Ectodermal cell (in vitro differentiated cells): ENCODE measurements around the gene MCM5.
A peak's percentile ranks its signal among the peaks of the same experiment; 100 is the strongest.
"Not testable (repeated sequence)": the region's sequence is repeated elsewhere in the genome, so short reads cannot be mapped to it uniquely, and the experiment has no call there.

Source experiments
- H3K27ac ChIP-seq: 2 replicates; pipeline ENCODE4 v1.7.0; 2013; ENCODE audit warnings: mild to moderate bottlenecking, low read depth, low read length; ENCODE audit not compliant: insufficient read depth, poor library complexity, severe bottlenecking
- H3K27me3 ChIP-seq: 2 replicates; pipeline ENCODE4 v1.7.0; 2013; ENCODE audit warnings: mild to moderate bottlenecking, low read length; ENCODE audit not compliant: insufficient read depth, control insufficient read depth, poor library complexity, severe bottlenecking
- H3K36me3 ChIP-seq: one replicate; pipeline ENCODE4 v1.7.0; 2013; ENCODE audit warnings: low read length; ENCODE audit not compliant: control insufficient read depth, insufficient read depth
- H3K4me1 ChIP-seq: one replicate; pipeline ENCODE4 v1.7.0; 2013; ENCODE audit warnings: low read length; ENCODE audit not compliant: control insufficient read depth, insufficient read depth
- H3K4me3 ChIP-seq: 2 replicates; pipeline ENCODE4 v1.7.0; 2013; ENCODE audit warnings: low read depth, low read length, control low read depth; ENCODE audit not compliant: insufficient read depth
- H3K9me3 ChIP-seq: 2 replicates; pipeline ENCODE4 v1.7.0; 2013; ENCODE audit warnings: mild to moderate bottlenecking, low read length, moderate library complexity; ENCODE audit not compliant: control insufficient read depth
- WGBS, 2 experiments: methylation state at CpG; one replicate each; pipeline ENCODE4 v1.1.7; 2013; ENCODE audit warnings: missing lambda C conversion rate in 2 of 2; 5-methylcytosine and 5-hydroxymethylcytosine counted together

MCM5 gene

DNA sequence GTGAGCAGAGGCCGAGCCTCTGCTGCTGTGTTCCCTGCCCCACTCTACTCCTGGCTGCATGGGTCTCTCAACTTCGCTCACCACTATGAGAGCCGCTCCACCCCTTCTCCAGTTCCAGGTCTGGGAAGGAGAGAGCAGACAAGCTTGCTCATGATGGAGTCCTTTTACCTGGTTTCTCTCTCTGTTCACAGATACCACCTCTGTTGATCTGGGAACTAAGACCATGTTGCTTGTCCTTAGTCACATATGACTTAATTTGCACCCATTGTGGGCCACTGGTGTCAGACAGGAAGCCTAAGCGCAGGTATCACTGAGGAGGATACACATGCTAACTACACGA is 26.8 kb downstream of the MCM5 start:
- 38 to 44% methylated on average over 5 of the region's 5 CpGs for WGBS, 2 experiments
- Histone ChIP-seq H3K4me1 (peaks cover 23% of the 10 kb centered on the region), H3K36me3 (peaks cover 26% of the 10 kb centered on the region), H3K27ac (peak overlapping the region; percentile 86), H3K4me3 (no peak overlapping the region), H3K27me3 (no peaks in the 10 kb centered on the region), H3K9me3 (no peaks in the 10 kb centered on the region)

DNA sequence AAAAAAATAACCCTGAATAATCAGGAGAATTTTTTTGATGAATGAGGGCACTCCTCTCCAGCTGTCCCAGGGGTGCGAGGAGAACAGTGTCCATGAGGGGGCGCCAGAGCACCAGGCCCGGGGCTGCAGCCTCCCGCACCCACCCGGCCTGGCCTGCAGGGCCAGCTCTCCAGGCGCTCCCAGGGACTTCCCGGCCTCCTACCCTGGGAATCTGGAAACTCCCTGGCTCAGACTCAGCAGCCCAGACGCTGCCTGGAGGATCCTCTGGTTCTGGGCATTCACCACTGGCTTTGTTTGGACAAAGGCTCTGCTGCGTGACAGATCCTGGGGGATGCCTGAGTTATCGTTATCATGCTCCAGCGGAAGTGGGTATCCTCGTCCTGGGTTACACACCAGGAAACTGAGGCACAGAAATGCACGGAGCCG is 31.0 kb downstream of the MCM5 start:
- no peaks in the 10 kb centered on the region for H3K27me3 ChIP-seq
- H3K9me3 ChIP-seq: no peaks in the 10 kb centered on the region
- no peak overlapping the region for H3K27ac ChIP-seq
- peaks cover 18% of the 10 kb centered on the region for H3K4me1 ChIP-seq
- 49 to 50% methylated on average over 14 of the region's 14 CpGs for WGBS, 2 experiments
- peaks cover 32% of the 10 kb centered on the region for H3K36me3 ChIP-seq
- no peak overlapping the region for H3K4me3 ChIP-seq

DNA sequence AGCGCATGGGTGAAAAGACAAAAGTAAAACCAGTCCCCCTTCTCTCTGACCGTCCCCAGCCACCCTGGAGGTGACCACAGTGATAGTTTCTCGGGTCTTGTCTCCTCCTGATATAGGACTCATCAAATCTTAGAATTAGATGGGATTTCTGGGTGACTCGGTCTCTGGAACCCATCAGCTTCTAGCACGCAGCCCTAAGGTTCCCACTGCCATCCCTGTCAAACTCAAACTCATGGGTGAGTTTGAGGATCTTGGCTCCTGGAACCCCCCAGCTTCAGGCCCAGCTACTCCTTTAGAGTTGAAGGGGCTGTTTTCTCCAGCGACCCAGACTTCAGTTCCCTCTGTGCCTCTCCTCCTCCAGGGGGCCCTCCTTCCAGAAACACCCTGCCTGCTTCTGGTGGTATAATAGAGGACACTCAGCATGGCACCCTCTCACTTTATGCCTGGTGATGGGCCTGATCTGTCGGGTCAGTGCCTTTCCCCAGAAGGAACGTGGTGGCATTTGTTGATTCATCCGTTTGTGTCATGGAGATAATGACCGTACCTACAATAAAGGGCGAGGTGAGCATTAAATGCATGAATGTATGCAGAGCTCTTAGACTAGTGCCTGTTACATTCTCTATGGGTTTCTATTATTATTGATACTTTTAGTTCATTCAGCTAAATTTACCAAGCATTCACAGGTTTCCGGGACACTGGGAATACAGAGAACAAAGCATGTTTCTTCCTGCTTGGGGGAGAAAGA is 31.7 kb downstream of the MCM5 start:
- 93% methylated on average over 12 of the region's 12 CpGs for WGBS, 2 experiments
- H3K4me3 ChIP-seq: no peak overlapping the region
- H3K9me3 ChIP-seq: no peaks in the 10 kb centered on the region
- no peak overlapping the region for H3K27ac ChIP-seq
- no peaks in the 10 kb centered on the region for H3K27me3 ChIP-seq
- peaks cover 32% of the 10 kb centered on the region for H3K36me3 ChIP-seq
- peaks cover 10% of the 10 kb centered on the region for H3K4me1 ChIP-seq

DNA sequence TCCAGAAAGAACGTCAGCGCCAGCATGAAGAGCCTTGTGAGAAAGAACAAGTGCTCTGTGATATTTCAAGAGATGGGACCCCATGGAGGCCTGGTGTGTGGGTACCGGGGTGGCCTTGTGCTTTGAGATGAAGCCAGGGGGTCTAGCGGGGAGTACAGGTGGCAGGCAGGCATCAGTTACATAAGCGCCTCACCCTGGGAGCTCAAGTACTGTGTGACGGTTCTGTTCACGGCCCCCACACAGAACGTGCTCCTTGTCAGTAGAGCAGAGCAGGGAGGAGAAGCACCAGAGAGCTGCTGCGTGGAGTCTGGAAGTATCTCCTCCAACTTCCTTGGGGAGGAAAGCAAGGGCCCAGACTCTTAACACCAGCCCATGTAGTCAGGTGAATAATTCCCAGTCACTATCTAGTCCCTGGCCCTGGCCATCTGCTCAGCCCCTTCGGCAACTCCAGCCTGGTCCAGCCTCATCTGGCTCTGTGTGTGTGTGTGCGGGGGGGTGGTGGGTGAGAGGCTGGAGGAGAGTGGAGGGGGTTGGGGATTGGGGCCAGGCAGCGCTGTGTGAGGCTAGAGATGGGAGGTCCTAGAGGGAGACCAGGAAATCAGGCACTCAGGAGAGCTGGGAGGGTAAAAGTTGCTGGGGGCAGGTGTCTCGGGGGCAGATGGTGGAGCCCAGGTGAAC is 32.4 kb downstream of the MCM5 start:
- H3K4me1 ChIP-seq: peaks cover 4% of the 10 kb centered on the region
- no peak overlapping the region for H3K4me3 ChIP-seq
- no peak overlapping the region for H3K27ac ChIP-seq
- H3K9me3 ChIP-seq: no peaks in the 10 kb centered on the region
- H3K27me3 ChIP-seq: no peaks in the 10 kb centered on the region
- H3K36me3 ChIP-seq: peaks cover 32% of the 10 kb centered on the region
- WGBS, 2 experiments: 96% methylated on average over 13 of the region's 13 CpGs

GRCh38 chr22:35434061-35434710 is 34.2 kb downstream of the MCM5 start:
- WGBS, 2 experiments: 91 to 93% methylated on average over 5 of the region's 5 CpGs
- Histone ChIP-seq H3K36me3 (peaks cover 32% of the 10 kb centered on the region), H3K9me3 (no peaks in the 10 kb centered on the region), H3K27ac (no peak overlapping the region), H3K27me3 (no peaks in the 10 kb centered on the region), H3K4me3 (no peak overlapping the region), H3K4me1 (peaks cover 4% of the 10 kb centered on the region)

DNA sequence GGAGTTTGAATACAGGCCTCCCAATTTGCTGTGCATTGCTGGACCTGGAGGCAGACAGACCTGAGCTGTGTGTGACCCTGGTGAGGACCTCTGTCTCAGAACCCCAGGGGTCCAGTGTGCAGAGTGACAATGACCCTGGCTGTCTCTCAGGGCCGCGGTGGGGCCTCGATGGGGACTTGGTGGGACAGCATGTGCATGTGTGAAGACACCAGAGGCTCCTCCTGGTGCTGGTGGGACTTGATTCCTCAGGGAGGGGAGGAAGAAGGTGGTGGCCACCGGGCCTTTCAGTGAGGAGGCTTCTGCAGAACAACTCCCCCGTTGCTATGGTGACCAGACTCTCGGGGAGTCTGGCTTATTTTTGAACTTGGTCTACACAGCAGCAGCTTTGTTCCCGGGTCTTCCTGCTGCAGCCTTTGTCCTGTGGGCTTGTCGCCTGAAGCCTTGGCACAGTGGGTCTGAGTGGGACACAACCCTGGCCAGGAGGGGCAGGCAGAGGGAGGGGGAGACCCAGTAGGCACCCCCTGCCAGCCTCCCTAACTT is 35.3 kb downstream of the MCM5 start:
- Histone ChIP-seq H3K36me3 (peaks cover 32% of the 10 kb centered on the region), H3K9me3 (no peaks in the 10 kb centered on the region), H3K4me3 (no peak overlapping the region), H3K27me3 (no peaks in the 10 kb centered on the region), H3K4me1 (peaks cover 4% of the 10 kb centered on the region), H3K27ac (no peak overlapping the region)
- 93 to 94% methylated on average over 8 of the region's 8 CpGs for WGBS, 2 experiments

DNA sequence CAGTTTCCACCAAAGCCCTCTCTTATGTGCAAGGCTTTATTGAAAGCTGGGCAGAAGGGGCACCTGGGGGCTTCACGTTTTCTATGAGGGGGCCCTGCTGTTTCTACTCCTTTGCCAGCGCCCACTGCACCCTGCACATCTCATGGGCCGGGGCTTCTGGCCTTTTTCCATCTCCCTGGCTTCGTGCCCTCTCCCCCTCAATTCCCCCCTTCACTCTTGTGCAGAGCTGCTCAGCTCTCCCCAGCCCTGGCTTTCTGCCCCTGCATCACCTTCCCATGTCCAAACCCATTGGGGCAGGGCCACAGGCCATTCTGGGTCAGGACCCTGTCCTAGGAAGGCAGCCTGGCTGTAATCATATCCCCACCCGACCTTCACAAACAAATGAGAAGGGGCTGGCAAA is 36.5 kb downstream of the MCM5 start:
- no peak overlapping the region for H3K4me3 ChIP-seq
- WGBS, 2 experiments: 89 to 97% methylated on average over 5 of the region's 5 CpGs
- no peak overlapping the region for H3K27ac ChIP-seq
- H3K36me3 ChIP-seq: peaks cover 29% of the 10 kb centered on the region
- H3K4me1 ChIP-seq: no peaks in the 10 kb centered on the region
- no peaks in the 10 kb centered on the region for H3K27me3 ChIP-seq
- no peaks in the 10 kb centered on the region for H3K9me3 ChIP-seq

DNA sequence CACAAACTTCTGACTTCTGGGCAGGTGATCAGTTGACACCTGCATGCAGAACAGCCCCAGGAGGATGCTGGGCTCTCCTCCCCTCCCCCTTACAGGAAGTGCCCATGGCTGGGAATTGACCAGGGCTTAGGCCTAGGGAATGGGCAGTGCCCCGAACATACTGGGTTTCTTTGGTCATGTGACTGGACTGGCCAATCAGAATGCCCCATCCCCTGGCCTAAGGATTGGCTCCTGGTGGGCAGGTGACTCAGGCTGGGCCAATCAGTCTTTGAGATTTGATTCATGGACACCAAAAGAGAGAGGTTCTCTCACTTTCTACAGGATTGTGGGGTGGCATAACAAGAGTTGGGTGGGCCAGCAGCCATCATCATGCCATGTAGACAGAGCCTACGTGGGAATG is 37.1 kb downstream of the MCM5 start:
- Histone ChIP-seq H3K4me1 (no peaks in the 10 kb centered on the region), H3K36me3 (peaks cover 22% of the 10 kb centered on the region), H3K27ac (no peak overlapping the region), H3K9me3 (no peaks in the 10 kb centered on the region), H3K27me3 (no peaks in the 10 kb centered on the region), H3K4me3 (no peak overlapping the region)
- WGBS, 2 experiments: 83 to 88% methylated on average over 2 of the region's 2 CpGs

DNA sequence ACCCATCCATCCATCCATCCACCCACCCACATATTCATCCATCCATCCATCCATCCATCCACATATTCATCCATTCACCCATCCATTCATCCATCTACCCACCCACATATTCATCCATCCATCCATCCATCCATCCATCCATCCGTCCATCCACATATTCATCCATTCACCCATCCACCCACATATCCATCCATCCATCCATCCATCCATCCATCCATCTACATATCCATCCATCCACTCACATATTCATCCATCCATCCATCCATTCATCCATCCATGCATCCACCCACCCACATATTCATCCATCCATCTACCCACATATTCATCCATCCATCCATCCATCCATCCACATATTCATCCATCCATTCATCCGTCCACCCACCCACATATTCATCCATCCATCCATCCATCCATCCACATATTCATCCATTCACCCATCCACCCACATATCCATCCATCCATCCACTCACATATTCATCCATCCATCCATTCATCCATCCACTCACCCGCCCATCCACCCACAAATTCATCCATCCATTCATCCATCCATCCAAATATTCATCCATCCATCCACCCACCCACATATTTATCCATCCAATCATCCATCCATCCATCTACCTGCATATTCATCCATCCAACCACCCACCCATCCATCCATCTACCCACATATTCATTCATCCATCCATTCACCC is 38.9 kb downstream of the MCM5 start:
- H3K27me3 ChIP-seq, H3K27ac ChIP-seq: not testable (repeated sequence)
- WGBS, 2 experiments: 58 to 61% methylated on average over 3 of the region's 3 CpGs

GRCh38 chr22:35439365-35439717 is 39.4 kb downstream of the MCM5 start:
- Histone ChIP-seq H3K36me3 (peaks cover 2% of the 10 kb centered on the region), H3K4me3 (no peak overlapping the region), H3K9me3 (no peaks in the 10 kb centered on the region), H3K27me3 (no peaks in the 10 kb centered on the region), H3K4me1 (no peaks in the 10 kb centered on the region), H3K27ac (no peak overlapping the region)
- 92% methylated on average over 1 of the region's 1 CpG for WGBS, 2 experiments

More for the DNA sequence above, 38.9 kb downstream of the MCM5 start:
- H3K4me1 ChIP-seq, H3K36me3 ChIP-seq, H3K9me3 ChIP-seq, H3K4me3 ChIP-seq: not testable (repeated sequence)
